Tibial artery (tissue), 4 donors: ENCODE data around the gene KCTD16.
A peak's percentile ranks its signal among the peaks of the same experiment; 100 is the strongest.

Experiments
- DNase-seq, 2 donors: peaks; one replicate each; pipeline ENCODE4 v3.0.0-alpha.2; 2019
- H3K27ac ChIP-seq, 2 donors: fragments of 200-600 bp; sonication (generic) in 1 of 2; 1 replicate in 1 of 2; 2 replicates in 1 of 2; pipeline ENCODE4 v1.5.1; 2018 to 2019; ENCODE audit warnings: mild to moderate bottlenecking in 1 of 2
- H3K27me3 ChIP-seq, 2 donors: fragments of 200-600 bp; sonication (generic) in 1 of 2; one replicate each; pipeline versions ENCODE4 v1.5.1 to v1.6.0; 2016 to 2019
- H3K36me3 ChIP-seq, 3 donors: fragments of 200-600 bp; sonication (generic) in 2 of 3; one replicate each; pipeline ENCODE4 v1.5.1; 2016 to 2019; ENCODE audit warnings: mild to moderate bottlenecking in 2 of 3
- H3K4me1 ChIP-seq, 4 donors: fragments of 200-600 bp; sonication (generic) in 2 of 4; 1 replicate in 3 of 4; 2 replicates in 1 of 4; pipeline ENCODE4 v1.5.1; 2016 to 2019
- H3K4me3 ChIP-seq, 2 donors: fragments of 200-600 bp; sonication (generic) in 1 of 2; 1 replicate in 1 of 2; 2 replicates in 1 of 2; pipeline ENCODE4 v1.5.1; 2018 to 2019; ENCODE audit warnings: mild to moderate bottlenecking in 2 of 2
- H3K9me3 ChIP-seq, 3 donors: fragments of 200-600 bp; sonication (generic) in 1 of 3; one replicate each; pipeline ENCODE4 v1.5.1; 2016 to 2019
- intact Hi-C: fragments of 100-400 bp; cut with DNase I; formaldehyde crosslinking; loops from one replicate; pipeline ENCODE4 v1.15.0; 2023; ENCODE audit warnings: low total_unique reads
- TF ChIP-seq, protein P1 (sequence below), 2 experiments: fragments of 200-600 bp in 1 of 2; fragments of 450-650 bp in 1 of 2; IDR thresholded peaks; one replicate each; pipeline ENCODE4 v1.5.1; 2017 to 2019; ENCODE audit warnings: antibody characterized with exemption in 2 of 2, mild to moderate bottlenecking in 1 of 2, moderate library complexity in 1 of 2

Gene KCTD16

GRCh38 chr5:144134194-144134826 is 36.4 kb upstream of the KCTD16 start:
- H3K36me3 ChIP-seq = no peaks in the 10 kb centered on the region
- H3K4me1 ChIP-seq = peaks cover 0 to under 1% (median 0%) of the 10 kb centered on the region in 4 donors
- H3K27ac ChIP-seq = no peak overlapping the region
- no peaks in the 10 kb centered on the region for H3K9me3 ChIP-seq
- H3K4me3 ChIP-seq = no peak overlapping the region
- DNase-seq = no peak
- no peaks in the 10 kb centered on the region for H3K27me3 ChIP-seq
- intact Hi-C loops = no loop called here
- TF ChIP-seq, protein P1, sequence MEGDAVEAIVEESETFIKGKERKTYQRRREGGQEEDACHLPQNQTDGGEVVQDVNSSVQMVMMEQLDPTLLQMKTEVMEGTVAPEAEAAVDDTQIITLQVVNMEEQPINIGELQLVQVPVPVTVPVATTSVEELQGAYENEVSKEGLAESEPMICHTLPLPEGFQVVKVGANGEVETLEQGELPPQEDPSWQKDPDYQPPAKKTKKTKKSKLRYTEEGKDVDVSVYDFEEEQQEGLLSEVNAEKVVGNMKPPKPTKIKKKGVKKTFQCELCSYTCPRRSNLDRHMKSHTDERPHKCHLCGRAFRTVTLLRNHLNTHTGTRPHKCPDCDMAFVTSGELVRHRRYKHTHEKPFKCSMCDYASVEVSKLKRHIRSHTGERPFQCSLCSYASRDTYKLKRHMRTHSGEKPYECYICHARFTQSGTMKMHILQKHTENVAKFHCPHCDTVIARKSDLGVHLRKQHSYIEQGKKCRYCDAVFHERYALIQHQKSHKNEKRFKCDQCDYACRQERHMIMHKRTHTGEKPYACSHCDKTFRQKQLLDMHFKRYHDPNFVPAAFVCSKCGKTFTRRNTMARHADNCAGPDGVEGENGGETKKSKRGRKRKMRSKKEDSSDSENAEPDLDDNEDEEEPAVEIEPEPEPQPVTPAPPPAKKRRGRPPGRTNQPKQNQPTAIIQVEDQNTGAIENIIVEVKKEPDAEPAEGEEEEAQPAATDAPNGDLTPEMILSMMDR (IDR thresholded peaks at IDR 0.05) = no peak

- Histone ChIP-seq H3K4me1 (peaks cover 0 to 6% (median 0%) of the 10 kb centered on the region in 4 donors), H3K27ac (no peak overlapping the region), H3K9me3 (no peaks in the 10 kb centered on the region), H3K4me3 (no peak overlapping the region), H3K36me3 (no peaks in the 10 kb centered on the region), H3K27me3 (no peaks in the 10 kb centered on the region)
- TF ChIP-seq, protein P1 (IDR thresholded peaks at IDR 0.05) = no peak
- intact Hi-C loops = no loop called here
- no peak for DNase-seq
These were observed 35.4 kb upstream of the KCTD16 start for GRCh38 chr5:144135113-144135762.

DNA sequence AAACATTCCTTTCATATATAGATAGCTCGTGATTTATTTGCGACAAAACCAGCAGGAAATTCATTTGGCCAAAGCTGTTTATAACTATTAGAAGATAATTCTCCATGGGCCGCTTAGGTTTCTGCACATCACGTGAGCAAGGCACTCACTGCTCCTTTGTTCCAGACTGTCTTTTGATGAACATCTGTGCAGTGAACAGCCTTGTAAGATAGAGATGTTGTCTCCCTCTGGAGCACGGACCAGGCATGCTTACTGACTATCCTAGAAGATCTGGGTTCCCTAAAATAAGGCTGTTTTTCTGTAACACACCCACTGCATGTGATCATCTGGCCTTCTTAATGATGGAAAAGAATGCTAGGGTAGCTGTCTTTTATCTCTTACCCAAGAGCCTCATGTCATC is 31.1 kb upstream of the KCTD16 start:
- TF ChIP-seq, protein P1 (IDR thresholded peaks at IDR 0.05) = no peak
- Histone ChIP-seq H3K27me3 (no peaks in the 10 kb centered on the region), H3K4me3 (no peak overlapping the region), H3K9me3 (no peaks in the 10 kb centered on the region), H3K27ac (no peak overlapping the region), H3K4me1 (peaks cover 0 to 10% (median 0%) of the 10 kb centered on the region in 4 donors), H3K36me3 (no peaks in the 10 kb centered on the region)
- no peak for DNase-seq
- intact Hi-C loops = no loop called here

DNA sequence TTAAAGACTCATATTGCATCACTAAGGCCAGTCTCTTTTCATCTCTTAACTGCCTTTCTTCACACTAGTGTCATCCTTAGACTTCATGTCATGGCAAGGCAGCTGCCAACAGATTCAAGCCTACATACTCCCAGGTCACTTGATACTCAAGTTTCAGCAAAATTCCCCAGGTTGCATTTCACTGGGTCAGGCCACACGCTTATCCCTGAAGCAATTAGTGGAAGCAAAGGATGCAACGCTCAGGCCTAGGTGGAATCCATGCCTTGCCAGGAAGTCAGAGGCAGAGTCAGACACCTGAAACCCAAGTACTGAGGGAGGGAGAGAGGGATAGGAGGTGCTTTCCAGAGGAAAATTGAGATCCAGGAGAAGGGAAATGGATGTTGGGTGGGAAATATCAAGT is 29.1 kb upstream of the KCTD16 start:
- Histone ChIP-seq H3K9me3 (no peaks in the 10 kb centered on the region), H3K27me3 (no peaks in the 10 kb centered on the region), H3K27ac (no peak overlapping the region), H3K36me3 (no peaks in the 10 kb centered on the region), H3K4me3 (no peak overlapping the region), H3K4me1 (peaks cover 0 to 10% (median 0%) of the 10 kb centered on the region in 4 donors)
- TF ChIP-seq, protein P1 (IDR thresholded peaks at IDR 0.05) = no peak
- no peak for DNase-seq
- intact Hi-C loops = loop anchor here (10.0 kb wide), 1 partner anchor 307 kb away; no protein-coding TSS in a partner anchor

GRCh38 chr5:144142139-144142823 is 28.4 kb upstream of the KCTD16 start:
- DNase-seq = no peak
- TF ChIP-seq, protein P1 (IDR thresholded peaks at IDR 0.05) = peak; percentile 54 to 56
- Histone ChIP-seq H3K27ac (no peak overlapping the region), H3K36me3 (no peaks in the 10 kb centered on the region), H3K4me1 (peaks cover 0 to 10% (median 0%) of the 10 kb centered on the region in 4 donors), H3K27me3 (no peaks in the 10 kb centered on the region), H3K4me3 (no peak overlapping the region), H3K9me3 (no peaks in the 10 kb centered on the region)
- intact Hi-C loops = loop anchor here (10.0 kb wide), 1 partner anchor 307 kb away; no protein-coding TSS in a partner anchor
